Measurements from ENCODE around the gene SIRPA. TPM values are rescaled to one million over a fixed set of nuclear protein-coding genes. Genes with fewer than 3 reads are reported as not detected.

Gene SIRPA
- total and polyA plus RNA-seq, 4 donors, result 14.8 to 62.9 (median 28.3) TPM

DNA sequence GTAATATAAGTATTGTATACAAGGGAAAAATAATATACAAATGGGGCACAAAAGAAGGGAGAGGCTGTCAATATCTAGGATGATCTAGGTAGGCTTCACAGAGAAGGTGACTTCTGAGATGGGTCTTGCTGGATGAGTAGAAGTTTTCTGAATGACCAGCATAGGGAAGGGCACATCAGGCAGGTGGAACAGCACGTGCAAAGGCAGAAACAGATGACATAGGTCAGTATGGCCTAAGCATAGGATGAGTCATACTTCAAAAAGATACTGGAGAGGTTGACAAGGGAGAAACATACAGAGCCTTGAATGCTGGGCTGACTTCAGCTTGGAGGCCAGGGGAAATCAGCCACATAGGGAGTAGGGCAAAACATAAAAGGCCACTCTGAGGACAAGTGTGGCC lies 31.9 kb upstream of the SIRPA start:
- Histone ChIP-seq H3K27ac (ENCODE audit: low read depth in 1 of 2, low read length in 2 of 2) (no peak overlapping the region), H3K36me3 (ENCODE audit: control insufficient read depth in 1 of 2, insufficient read depth in 2 of 2, low read length in 1 of 2) (no peaks in the 10 kb centered on the region), H3K9me3 (ENCODE audit: control insufficient read depth, low read length) (no peaks in the 10 kb centered on the region), H3K27me3 (ENCODE audit: control insufficient read depth in 1 of 2, insufficient read depth in 2 of 2, low read length in 1 of 2) (no peaks in the 10 kb centered on the region), H3K4me3 (ENCODE audit: low read length in 2 of 2) (no peak overlapping the region), H3K4me1 (ENCODE audit: control insufficient read depth in 1 of 2, insufficient read depth in 2 of 2, low read length in 2 of 2) (no peaks in the 10 kb centered on the region)
- intact Hi-C loops (cut with DNase I), result no loop called here
- 87 to 96% methylated on average over 1 of the region's 1 CpG for WGBS, 2 donors
- ATAC-seq (ENCODE audit: low FRiP score), result no peak
- no peak for DNase-seq

- 47 to 54% methylated on average over 3 of the region's 3 CpGs for WGBS, 2 donors
These were observed 28.4 kb upstream of the SIRPA start for GRCh38 chr20:1866834-1867233.

GRCh38 chr20:1867495-1868260 lies 27.5 kb upstream of the SIRPA start:
- intact Hi-C loops (cut with DNase I), result no loop called here
- WGBS, 2 donors, result 33 to 39% methylated on average over 3 of the region's 3 CpGs
- ATAC-seq (ENCODE audit: low FRiP score), result no peak

More at GRCh38 chr20:1866834-1867233, 28.4 kb upstream of the SIRPA start:
- Histone ChIP-seq H3K9me3 (ENCODE audit: control insufficient read depth, low read length) (no peaks in the 10 kb centered on the region), H3K4me3 (ENCODE audit: low read length in 2 of 2) (no peak overlapping the region), H3K36me3 (ENCODE audit: control insufficient read depth in 1 of 2, insufficient read depth in 2 of 2, low read length in 1 of 2) (no peaks in the 10 kb centered on the region), H3K27me3 (ENCODE audit: control insufficient read depth in 1 of 2, insufficient read depth in 2 of 2, low read length in 1 of 2) (no peaks in the 10 kb centered on the region), H3K4me1 (ENCODE audit: control insufficient read depth in 1 of 2, insufficient read depth in 2 of 2, low read length in 2 of 2) (no peaks in the 10 kb centered on the region), H3K27ac (ENCODE audit: low read depth in 1 of 2, low read length in 2 of 2) (no peak overlapping the region)
- DNase-seq (no peak), ATAC-seq (ENCODE audit: low FRiP score) (no peak)
- intact Hi-C loops (cut with DNase I), result no loop called here

GRCh38 chr20:1868856-1869255 lies 26.4 kb upstream of the SIRPA start:
- H3K36me3 ChIP-seq (ENCODE audit: control insufficient read depth in 1 of 2, insufficient read depth in 2 of 2, low read length in 1 of 2), result no peaks in the 10 kb centered on the region
- DNase-seq (no peak), ATAC-seq (ENCODE audit: low FRiP score) (no peak)
- H3K9me3 ChIP-seq (ENCODE audit: control insufficient read depth, low read length), result no peaks in the 10 kb centered on the region
- H3K27me3 ChIP-seq (ENCODE audit: control insufficient read depth in 1 of 2, insufficient read depth in 2 of 2, low read length in 1 of 2), result no peaks in the 10 kb centered on the region
- no peak overlapping the region for H3K27ac ChIP-seq (ENCODE audit: low read depth in 1 of 2, low read length in 2 of 2)
- intact Hi-C loops (cut with DNase I), result no loop called here
- WGBS, 2 donors, result 86 to 89% methylated on average over 3 of the region's 3 CpGs
- no peak overlapping the region for H3K4me3 ChIP-seq (ENCODE audit: low read length in 2 of 2)
- H3K4me1 ChIP-seq (ENCODE audit: control insufficient read depth in 1 of 2, insufficient read depth in 2 of 2, low read length in 2 of 2), result no peaks in the 10 kb centered on the region

More at GRCh38 chr20:1867495-1868260, 27.5 kb upstream of the SIRPA start:
- no peak for DNase-seq
- no peak overlapping the region for H3K27ac ChIP-seq (ENCODE audit: low read depth in 1 of 2, low read length in 2 of 2)
- no peaks in the 10 kb centered on the region for H3K4me1 ChIP-seq (ENCODE audit: control insufficient read depth in 1 of 2, insufficient read depth in 2 of 2, low read length in 2 of 2)
- H3K27me3 ChIP-seq (ENCODE audit: control insufficient read depth in 1 of 2, insufficient read depth in 2 of 2, low read length in 1 of 2), result no peaks in the 10 kb centered on the region
- H3K36me3 ChIP-seq (ENCODE audit: control insufficient read depth in 1 of 2, insufficient read depth in 2 of 2, low read length in 1 of 2), result no peaks in the 10 kb centered on the region
- H3K4me3 ChIP-seq (ENCODE audit: low read length in 2 of 2), result no peak overlapping the region
- H3K9me3 ChIP-seq (ENCODE audit: control insufficient read depth, low read length), result no peaks in the 10 kb centered on the region

- Histone ChIP-seq H3K27me3 (ENCODE audit: control insufficient read depth in 1 of 2, insufficient read depth in 2 of 2, low read length in 1 of 2) (no peaks in the 10 kb centered on the region), H3K9me3 (ENCODE audit: control insufficient read depth, low read length) (no peaks in the 10 kb centered on the region), H3K4me1 (ENCODE audit: control insufficient read depth in 1 of 2, insufficient read depth in 2 of 2, low read length in 2 of 2) (no peaks in the 10 kb centered on the region), H3K4me3 (ENCODE audit: low read length in 2 of 2) (no peak overlapping the region), H3K36me3 (ENCODE audit: control insufficient read depth in 1 of 2, insufficient read depth in 2 of 2, low read length in 1 of 2) (no peaks in the 10 kb centered on the region), H3K27ac (ENCODE audit: low read depth in 1 of 2, low read length in 2 of 2) (no peak overlapping the region)
- 90 to 93% methylated on average over 4 of the region's 4 CpGs for WGBS, 2 donors
- no peak for ATAC-seq (ENCODE audit: low FRiP score)
- DNase-seq, result no peak
- intact Hi-C loops (cut with DNase I), result no loop called here
These were observed 24.9 kb upstream of the SIRPA start for GRCh38 chr20:1870323-1870722.

DNA sequence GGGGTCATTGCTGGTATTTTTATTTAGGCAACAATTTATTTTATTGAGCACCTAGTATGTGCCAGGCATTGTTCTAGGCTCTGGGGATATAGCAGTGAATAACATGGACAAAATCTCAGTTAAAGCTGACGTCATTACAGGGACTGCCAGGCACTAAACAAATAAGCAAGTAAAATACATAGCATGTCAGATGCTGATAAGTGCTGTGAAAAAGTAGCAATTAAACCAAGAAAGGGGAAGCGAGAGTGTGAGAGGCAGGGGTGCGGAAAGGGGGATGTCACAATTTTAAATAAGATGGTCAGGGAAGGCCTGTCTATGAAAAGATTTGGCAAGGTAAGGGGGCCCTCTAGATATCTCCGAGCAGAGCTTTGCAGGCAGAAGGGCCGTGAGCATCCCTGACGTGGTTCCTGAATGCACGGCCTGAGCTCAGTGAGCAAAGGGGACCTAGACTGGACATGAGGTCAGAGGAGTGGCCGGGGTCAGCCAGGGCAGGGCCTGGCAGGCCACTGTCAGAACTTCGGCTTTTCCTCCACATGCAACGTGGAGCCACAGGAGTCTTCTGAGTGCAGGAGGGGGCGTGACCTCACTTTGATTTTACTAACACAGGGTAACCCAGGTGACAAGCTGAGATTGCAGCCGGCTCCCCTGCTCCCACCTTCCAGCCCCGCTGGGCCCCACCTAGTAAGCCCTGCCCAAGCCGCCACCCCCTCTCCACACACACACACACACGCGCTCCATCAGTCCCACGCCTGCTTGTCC lies 24.2 kb upstream of the SIRPA start:
- H3K9me3 ChIP-seq (ENCODE audit: control insufficient read depth, low read length), result no peaks in the 10 kb centered on the region
- no peaks in the 10 kb centered on the region for H3K27me3 ChIP-seq (ENCODE audit: control insufficient read depth in 1 of 2, insufficient read depth in 2 of 2, low read length in 1 of 2)
- no peak overlapping the region for H3K4me3 ChIP-seq (ENCODE audit: low read length in 2 of 2)
- no peak for ATAC-seq (ENCODE audit: low FRiP score)
- no peak overlapping the region for H3K27ac ChIP-seq (ENCODE audit: low read depth in 1 of 2, low read length in 2 of 2)
- H3K4me1 ChIP-seq (ENCODE audit: control insufficient read depth in 1 of 2, insufficient read depth in 2 of 2, low read length in 2 of 2), result no peaks in the 10 kb centered on the region
- 45 to 60% methylated on average over 17 of the region's 17 CpGs for WGBS, 2 donors
- intact Hi-C loops (cut with DNase I), result no loop called here
- no peak for DNase-seq
- no peaks in the 10 kb centered on the region for H3K36me3 ChIP-seq (ENCODE audit: control insufficient read depth in 1 of 2, insufficient read depth in 2 of 2, low read length in 1 of 2)

GRCh38 chr20:1871807-1872458 lies 23.3 kb upstream of the SIRPA start:
- no peak for DNase-seq
- H3K36me3 ChIP-seq (ENCODE audit: control insufficient read depth in 1 of 2, insufficient read depth in 2 of 2, low read length in 1 of 2), result no peaks in the 10 kb centered on the region
- H3K4me3 ChIP-seq (ENCODE audit: low read length in 2 of 2), result no peak overlapping the region
- no peaks in the 10 kb centered on the region for H3K4me1 ChIP-seq (ENCODE audit: control insufficient read depth in 1 of 2, insufficient read depth in 2 of 2, low read length in 2 of 2)
- WGBS, 2 donors, result 92 to 93% methylated on average over 7 of the region's 7 CpGs
- no peaks in the 10 kb centered on the region for H3K27me3 ChIP-seq (ENCODE audit: control insufficient read depth in 1 of 2, insufficient read depth in 2 of 2, low read length in 1 of 2)
- no peak overlapping the region for H3K27ac ChIP-seq (ENCODE audit: low read depth in 1 of 2, low read length in 2 of 2)
- no peaks in the 10 kb centered on the region for H3K9me3 ChIP-seq (ENCODE audit: control insufficient read depth, low read length)
- intact Hi-C loops (cut with DNase I), result no loop called here
- no peak for ATAC-seq (ENCODE audit: low FRiP score)

DNA sequence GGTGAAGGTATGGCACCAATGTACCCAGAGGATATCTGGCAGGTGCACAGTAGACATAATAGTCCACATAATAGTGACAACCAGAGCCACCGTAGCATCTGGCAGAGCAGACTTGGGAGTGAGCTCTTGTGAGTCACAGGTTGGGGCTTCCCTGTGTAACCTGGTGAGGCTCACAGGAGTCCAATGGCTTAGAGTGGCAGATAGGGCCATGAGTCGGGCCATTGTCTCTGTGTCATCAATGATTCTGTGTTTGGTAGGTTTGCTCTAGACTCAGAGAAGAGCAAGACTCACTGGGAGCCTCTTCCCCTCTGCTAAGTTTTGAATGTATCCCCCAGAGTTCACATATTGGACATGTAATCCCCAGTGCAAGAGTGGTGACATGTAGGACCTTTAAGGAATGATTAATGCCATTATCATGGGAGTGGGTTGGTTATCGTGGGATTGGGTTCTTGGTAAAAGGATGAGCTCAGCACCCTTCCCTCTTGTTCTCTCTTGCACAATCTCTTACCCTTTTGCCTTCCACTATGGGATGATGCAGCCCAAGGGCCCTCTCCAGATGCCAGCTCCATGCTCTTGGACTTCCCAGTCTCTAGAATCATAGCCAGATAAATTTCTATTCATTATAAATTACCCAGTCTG lies 22.6 kb upstream of the SIRPA start:
- WGBS, 2 donors, result 84 to 91% methylated on average over 3 of the region's 3 CpGs
- H3K4me1 ChIP-seq (ENCODE audit: control insufficient read depth in 1 of 2, insufficient read depth in 2 of 2, low read length in 2 of 2), result no peaks in the 10 kb centered on the region
- intact Hi-C loops (cut with DNase I), result no loop called here
- no peaks in the 10 kb centered on the region for H3K9me3 ChIP-seq (ENCODE audit: control insufficient read depth, low read length)
- H3K27me3 ChIP-seq (ENCODE audit: control insufficient read depth in 1 of 2, insufficient read depth in 2 of 2, low read length in 1 of 2), result no peaks in the 10 kb centered on the region
- no peaks in the 10 kb centered on the region for H3K36me3 ChIP-seq (ENCODE audit: control insufficient read depth in 1 of 2, insufficient read depth in 2 of 2, low read length in 1 of 2)
- no peak overlapping the region for H3K27ac ChIP-seq (ENCODE audit: low read depth in 1 of 2, low read length in 2 of 2)
- DNase-seq, result no peak
- ATAC-seq (ENCODE audit: low FRiP score), result no peak
- H3K4me3 ChIP-seq (ENCODE audit: low read length in 2 of 2), result no peak overlapping the region

Data from aorta (tissue), 5 donors.